ENCODE measurements around the gene TNK2.
"Not testable (repeated sequence)": the region's sequence is repeated elsewhere in the genome, so short reads cannot be mapped to it uniquely, and the experiment has no call there.

Gene TNK2

GRCh38 chr3:195844671-195845218 lies 63.6 kb downstream of the TNK2 start:
- no peak for DNase-seq

GRCh38 chr3:195839260-195840010 lies 68.9 kb downstream of the TNK2 start:
- DNase-seq = no peak

GRCh38 chr3:195838714-195839113 lies 69.6 kb downstream of the TNK2 start:
- DNase-seq = no peak

DNA sequence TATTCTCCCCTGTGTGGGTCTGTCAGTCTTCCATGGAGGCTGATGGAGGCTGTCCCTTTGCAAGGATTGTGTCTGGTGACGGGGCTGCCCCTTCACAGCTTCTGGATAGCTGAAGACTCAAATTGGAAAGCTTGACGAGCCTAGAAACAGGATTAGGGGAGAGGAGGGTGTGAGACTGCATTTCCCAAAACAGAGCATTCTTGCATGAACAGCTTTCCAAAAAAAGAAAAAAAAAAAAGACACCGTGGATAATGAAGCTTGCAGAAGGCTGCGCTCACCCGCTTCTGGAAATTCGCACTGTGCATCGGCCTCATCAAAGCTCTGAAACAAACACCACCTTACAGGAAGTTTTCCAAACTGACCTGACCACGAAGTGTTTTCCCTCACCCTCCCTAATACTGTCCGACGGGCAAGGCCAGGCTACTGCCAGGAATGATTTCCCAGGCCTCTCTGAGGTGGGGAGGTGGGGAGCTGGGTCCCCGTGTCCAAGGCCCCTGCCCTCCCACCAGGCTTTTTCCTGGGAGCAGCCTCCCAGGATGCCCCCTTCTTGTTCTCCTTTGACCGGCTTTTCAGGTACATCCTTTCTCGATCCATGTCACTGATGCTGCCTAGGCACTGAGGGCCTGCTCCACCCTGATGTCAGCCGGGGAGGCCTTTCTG lies 71.7 kb downstream of the TNK2 start:
- DNase-seq = no peak

DNA sequence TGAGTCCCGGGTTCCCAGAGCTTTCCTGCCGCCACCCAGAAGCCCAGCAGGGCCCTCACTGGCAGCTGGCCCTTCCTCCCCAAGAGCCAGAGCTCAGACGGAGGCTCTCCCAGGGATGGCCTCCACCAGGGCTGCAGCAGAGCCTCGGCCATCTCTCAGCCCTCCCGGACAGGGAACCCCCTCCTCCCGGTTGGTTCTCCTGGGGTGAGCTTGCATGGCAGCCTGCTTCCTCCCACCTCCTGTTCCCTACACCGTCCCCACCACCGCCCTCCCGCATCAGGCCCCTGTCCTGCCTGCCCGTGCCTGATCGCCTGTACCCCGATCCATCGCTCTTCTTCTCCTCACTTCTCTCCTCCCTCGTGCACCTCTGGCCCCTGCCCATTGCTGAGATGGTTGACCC lies 72.6 kb downstream of the TNK2 start:
- no peak for DNase-seq

- no peak for DNase-seq
These were observed 73.4 kb downstream of the TNK2 start for GRCh38 chr3:195834675-195835583.

DNA sequence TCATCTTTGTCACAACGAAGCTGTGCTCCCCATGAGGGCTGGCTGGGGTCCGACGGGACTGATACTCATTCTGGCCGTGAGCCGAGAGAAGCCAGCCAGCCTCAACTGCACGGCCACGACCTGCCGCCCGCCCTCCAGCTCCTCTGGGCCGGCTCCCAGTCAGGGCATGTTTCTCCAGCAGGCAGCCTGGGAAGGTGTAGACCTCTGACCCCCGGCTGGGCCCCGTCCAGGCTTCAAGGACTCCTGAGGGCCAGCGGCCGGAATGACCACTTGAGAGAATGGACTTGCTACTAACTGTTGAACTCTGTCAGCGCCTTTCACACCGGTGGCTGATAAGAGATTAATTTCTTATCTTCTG lies 78.5 kb downstream of the TNK2 start:
- no peak for DNase-seq

- DNase-seq = no peak
These were observed 79.6 kb downstream of the TNK2 start for GRCh38 chr3:195828762-195829161.

DNA sequence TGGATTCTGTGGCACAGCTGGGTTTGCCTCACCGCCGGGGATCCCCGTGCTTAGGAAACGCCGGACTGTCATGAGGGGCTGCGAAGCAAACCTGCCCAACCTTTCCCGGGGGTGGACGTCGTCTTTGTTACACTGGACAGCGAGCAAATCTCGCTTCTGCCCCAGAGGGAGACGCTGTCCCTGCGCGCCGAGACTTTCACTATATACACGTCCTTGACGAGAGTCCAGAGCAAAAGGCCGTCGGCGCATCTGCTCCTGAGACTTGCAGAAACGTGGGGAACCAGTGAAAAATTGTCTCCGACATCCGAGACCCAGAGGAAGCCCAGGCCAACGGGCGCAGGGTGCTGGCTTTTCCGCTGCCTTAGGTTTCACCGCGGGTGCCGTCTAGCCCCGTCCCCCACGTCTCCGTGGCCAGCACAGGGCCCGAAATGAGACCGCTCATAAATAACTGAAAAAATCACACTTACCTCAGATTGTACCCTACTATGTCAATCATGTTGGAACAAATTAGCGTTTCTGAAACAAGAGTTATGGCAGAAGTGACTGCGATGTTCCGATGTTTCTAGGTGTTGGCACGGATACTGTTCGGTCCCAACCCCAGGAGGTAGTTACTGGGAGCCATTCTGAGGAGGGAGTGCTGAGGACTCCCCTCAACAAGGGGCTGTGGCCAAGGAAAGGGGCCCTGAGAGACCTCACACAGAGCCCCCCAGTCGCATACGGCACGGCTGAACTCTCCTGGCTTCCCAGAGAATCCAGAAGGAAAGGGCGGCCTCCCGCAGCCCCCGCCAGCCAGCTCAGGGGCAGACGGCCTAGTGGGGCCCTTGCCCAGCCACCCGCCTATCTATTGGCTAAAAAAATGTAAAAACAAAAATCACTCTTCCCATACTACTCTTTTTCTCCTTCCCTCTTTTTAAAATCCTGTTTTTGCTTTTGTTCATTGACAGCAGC lies 82.2 kb downstream of the TNK2 start:
- no peak for DNase-seq

DNA sequence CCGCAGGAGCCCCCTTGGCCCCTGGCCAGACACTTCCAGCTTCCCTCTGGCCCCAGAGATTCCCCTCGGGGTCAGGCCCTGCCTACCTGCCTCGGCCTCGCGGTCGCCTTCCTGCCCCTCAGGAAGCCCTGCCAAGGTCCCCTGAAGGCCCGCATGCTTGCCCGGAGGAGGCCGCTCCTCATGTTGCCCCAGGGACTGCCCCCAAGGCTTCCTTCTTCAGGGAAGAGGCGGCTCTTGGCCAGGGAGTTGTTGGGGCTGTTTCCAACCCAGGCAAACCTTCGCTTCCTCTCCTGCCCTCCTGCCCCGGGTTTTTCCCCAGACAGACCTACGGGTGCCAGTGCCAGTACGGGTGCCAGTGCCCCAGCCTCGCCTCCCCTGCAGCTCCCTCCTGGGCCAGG lies 83.2 kb downstream of the TNK2 start:
- no peak for DNase-seq

- not testable (repeated sequence) for DNase-seq
These were observed 83.7 kb downstream of the TNK2 start for GRCh38 chr3:195824425-195825190.

GRCh38 chr3:195823999-195824398 lies 84.4 kb downstream of the TNK2 start:
- no peak for DNase-seq

DNA sequence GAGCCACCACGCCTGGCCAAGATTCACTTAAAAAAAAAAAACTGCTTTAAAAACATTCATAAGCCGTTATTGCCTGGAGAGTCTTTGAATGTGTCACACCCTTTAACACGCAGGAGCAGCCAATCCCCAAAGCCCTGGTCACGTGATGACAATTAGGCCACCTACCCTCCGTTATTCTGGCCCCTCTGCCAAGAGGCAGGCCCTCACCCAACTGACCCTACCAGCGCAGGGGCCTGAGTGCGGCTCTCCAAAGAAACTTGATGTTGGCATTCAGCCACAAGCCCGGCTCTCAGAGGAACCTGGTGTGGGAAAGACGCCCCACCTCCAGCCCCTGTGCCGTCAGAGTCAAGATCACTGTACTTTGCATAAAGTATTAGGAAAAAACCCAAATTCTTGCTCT lies 85.1 kb downstream of the TNK2 start:
- DNase-seq = no peak

- DNase-seq = no peak
These were observed 86.1 kb downstream of the TNK2 start for GRCh38 chr3:195822131-195822696.

DNA sequence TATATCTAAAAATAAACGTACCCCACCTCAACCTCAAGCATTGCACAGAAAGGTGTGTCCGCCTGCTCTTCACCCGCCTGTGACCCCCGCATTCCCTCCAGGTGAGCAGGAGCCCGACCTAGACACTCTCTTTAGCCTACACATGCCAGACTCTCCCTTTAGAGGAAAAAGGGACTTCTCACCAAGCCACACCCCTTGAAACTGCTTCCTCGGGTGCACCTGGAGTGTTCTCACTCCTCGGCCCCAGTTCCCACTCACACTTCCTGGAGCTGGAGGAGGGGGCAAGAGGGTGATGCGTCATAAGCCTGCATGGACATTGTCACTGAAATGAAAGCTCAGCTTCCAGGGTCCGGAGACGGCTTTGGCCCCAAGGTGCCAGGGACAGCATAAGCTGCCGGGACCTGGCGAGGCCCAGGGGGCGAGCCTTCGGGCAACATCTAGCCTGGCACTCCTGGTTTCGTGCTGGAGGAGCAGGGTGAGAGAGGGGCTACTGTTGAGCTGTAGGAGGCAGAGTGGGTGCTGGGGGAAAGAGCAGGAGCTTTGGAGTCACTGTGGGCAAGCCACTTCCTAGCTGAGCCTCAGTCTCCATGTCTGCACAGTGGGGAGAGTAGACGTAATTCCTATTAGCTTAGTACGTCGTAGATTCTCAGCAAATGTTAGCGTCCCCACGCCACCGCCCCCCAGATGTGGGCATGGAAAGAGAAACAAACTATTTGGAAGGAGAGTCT lies 86.8 kb downstream of the TNK2 start:
- no peak for DNase-seq

DNA sequence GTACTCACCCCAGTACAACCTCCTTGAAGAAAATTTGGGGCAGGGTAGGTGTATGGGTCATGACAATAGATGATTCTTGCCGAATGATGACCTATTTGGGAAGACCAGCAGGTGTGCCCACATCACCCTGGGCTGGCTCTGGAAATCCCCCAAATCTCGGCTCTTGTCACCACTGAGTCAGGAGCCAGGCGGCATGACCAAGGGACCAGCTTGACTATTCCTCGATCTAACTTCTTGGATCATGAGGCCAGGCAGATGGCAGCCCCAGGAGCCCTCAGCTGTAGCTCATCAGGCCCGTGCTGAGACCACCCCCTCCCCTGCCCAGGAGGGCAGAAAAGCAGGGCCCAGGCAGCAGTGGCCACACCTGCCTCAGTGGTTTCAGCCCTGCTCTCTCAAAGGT lies 87.5 kb downstream of the TNK2 start:
- no peak for DNase-seq

- DNase-seq = no peak
These were observed 88.2 kb downstream of the TNK2 start for GRCh38 chr3:195820186-195820585.

GRCh38 chr3:195818301-195818700 lies 90.0 kb downstream of the TNK2 start:
- no peak for DNase-seq

DNA sequence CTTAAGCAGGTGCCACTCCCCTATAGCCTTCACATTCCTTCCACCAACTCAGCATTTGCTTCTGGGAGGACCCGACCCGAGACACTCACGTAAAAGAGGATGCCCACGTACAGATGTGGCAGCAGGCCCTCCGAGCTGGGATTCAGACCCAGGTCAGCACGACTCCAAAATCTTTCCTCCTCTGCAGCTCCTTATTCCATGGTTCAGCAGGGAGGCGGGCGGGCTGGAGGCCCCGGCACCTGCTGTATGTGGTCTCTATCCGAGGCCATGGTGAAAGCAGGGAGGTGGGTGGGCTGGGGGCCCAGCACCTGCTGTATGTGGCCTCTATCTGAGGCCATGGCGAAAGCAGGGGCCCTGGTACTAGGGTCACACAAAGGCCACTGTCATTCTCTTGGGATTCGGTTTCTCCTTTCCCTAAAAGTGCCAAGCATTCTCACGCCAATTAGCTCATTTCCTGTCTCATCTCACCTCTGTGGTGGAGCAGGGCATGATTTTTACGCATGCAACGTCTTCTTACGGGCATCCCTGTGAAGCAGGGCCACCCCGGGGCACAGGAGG lies 90.7 kb downstream of the TNK2 start:
- DNase-seq = no peak

Data from NCI-H1105 (cell line).